ENCODE data around the gene GATAD1.
A peak's percentile ranks its signal among the peaks of the same experiment; 100 is the strongest.
"Not testable (repeated sequence)": the region's sequence is repeated elsewhere in the genome, so short reads cannot be mapped to it uniquely, and the experiment has no call there.

Gene GATAD1

GRCh38 chr7:92447345-92448204 is at the start of gene GATAD1:
TSS of gene GATAD1 (plus strand) at chr7:92447482. CDS start at chr7:92447730, 248 bp downstream.
- DNase-seq (ENCODE audit: low spot score), result peak; percentile 94

- DNase-seq (ENCODE audit: low spot score), result no peak
Observed at GRCh38 chr7:92397542-92397941, 49.7 kb upstream of the GATAD1 start.

GRCh38 chr7:92400013-92400412 is 47.3 kb upstream of the GATAD1 start:
- no peak for DNase-seq (ENCODE audit: low spot score)

- no peak for DNase-seq (ENCODE audit: low spot score)
Observed at GRCh38 chr7:92402920-92403759, 44.1 kb upstream of the GATAD1 start.

GRCh38 chr7:92403760-92404074 is 43.6 kb upstream of the GATAD1 start:
- no peak for DNase-seq (ENCODE audit: low spot score)

GRCh38 chr7:92404170-92404614 is 43.1 kb upstream of the GATAD1 start:
- DNase-seq (ENCODE audit: low spot score), result no peak

GRCh38 chr7:92409357-92409756 is 37.9 kb upstream of the GATAD1 start:
- no peak for DNase-seq (ENCODE audit: low spot score)

GRCh38 chr7:92410162-92410561 is 37.1 kb upstream of the GATAD1 start:
- DNase-seq (ENCODE audit: low spot score), result not testable (repeated sequence)

GRCh38 chr7:92412745-92413144 is 34.5 kb upstream of the GATAD1 start:
- no peak for DNase-seq (ENCODE audit: low spot score)

GRCh38 chr7:92413550-92413949 is 33.7 kb upstream of the GATAD1 start:
- DNase-seq (ENCODE audit: low spot score), result no peak

- no peak for DNase-seq (ENCODE audit: low spot score)
Observed at GRCh38 chr7:92415225-92415624, 32.1 kb upstream of the GATAD1 start.

- DNase-seq (ENCODE audit: low spot score), result no peak
Observed at GRCh38 chr7:92417913-92418312, 29.4 kb upstream of the GATAD1 start.

GRCh38 chr7:92421676-92422435 is 25.4 kb upstream of the GATAD1 start:
- no peak for DNase-seq (ENCODE audit: low spot score)

- DNase-seq (ENCODE audit: low spot score), result no peak
Observed at GRCh38 chr7:92422926-92423325, 24.4 kb upstream of the GATAD1 start.

GRCh38 chr7:92423710-92424131 is 23.6 kb upstream of the GATAD1 start:
- no peak for DNase-seq (ENCODE audit: low spot score)

- DNase-seq (ENCODE audit: low spot score), result no peak
Observed at GRCh38 chr7:92425311-92425947, 21.9 kb upstream of the GATAD1 start.

GRCh38 chr7:92427193-92427592 is 20.1 kb upstream of the GATAD1 start:
- DNase-seq (ENCODE audit: low spot score), result no peak

- no peak for DNase-seq (ENCODE audit: low spot score)
Observed at GRCh38 chr7:92432299-92432946, 14.9 kb upstream of the GATAD1 start.

GRCh38 chr7:92433019-92433418 is 14.3 kb upstream of the GATAD1 start:
- DNase-seq (ENCODE audit: low spot score), result no peak

GRCh38 chr7:92435542-92435941 is 11.7 kb upstream of the GATAD1 start:
- DNase-seq (ENCODE audit: low spot score), result no peak
